Heart left ventricle (tissue), 16 donors: ENCODE data around the gene BMP5. TPM values are rescaled to one million over a fixed set of nuclear protein-coding genes. Genes with fewer than 3 reads are reported as not detected.

ENCODE experiments used
- ATAC-seq, 4 donors: fragments of 200-7000 bp; cut with Tn5 transposase; one replicate each; pipeline ENCODE4 v1.9.1; 2020 to 2022; ENCODE audit warnings: moderate library complexity in 4 of 4, mild to moderate bottlenecking in 3 of 4, moderate number of reproducible peaks in 1 of 4
- DNase-seq, 5 donors: peaks; one replicate each; pipeline ENCODE4 v3.0.0-alpha.2; 2020
- H3K27ac ChIP-seq, 12 donors: fragments of 200-600 bp; sonication (generic) in 4 of 12; one replicate each; pipeline versions ENCODE4 v1.5.0 to v1.8.0; 2016 to 2022; ENCODE audit warnings: mild to moderate bottlenecking in 2 of 12
- H3K27me3 ChIP-seq, 9 donors: fragments of 200-600 bp; sonication (generic) in 2 of 9; one replicate each; pipeline versions ENCODE4 v1.5.1 to v1.8.0; 2016 to 2022; ENCODE audit warnings: mild to moderate bottlenecking in 3 of 9
- H3K36me3 ChIP-seq, 9 donors: fragments of 200-600 bp; sonication (generic) in 2 of 9; one replicate each; pipeline versions ENCODE4 v1.5.0 to v1.8.0; 2018 to 2022; ENCODE audit warnings: mild to moderate bottlenecking in 2 of 9
- H3K4me1 ChIP-seq, 12 donors: fragments of 200-600 bp; sonication (generic) in 4 of 12; one replicate each; pipeline versions ENCODE4 v1.5.0 to v1.8.0; 2016 to 2022; ENCODE audit warnings: mild to moderate bottlenecking in 3 of 12
- H3K4me3 ChIP-seq, 12 donors: fragments of 200-600 bp; sonication (generic) in 4 of 12; one replicate each; pipeline versions ENCODE4 v1.5.0 to v1.8.0; 2017 to 2022; ENCODE audit warnings: mild to moderate bottlenecking in 9 of 12, moderate library complexity in 4 of 12
- H3K9me3 ChIP-seq, 12 donors: fragments of 200-600 bp; sonication (generic) in 4 of 12; one replicate each; pipeline versions ENCODE4 v1.5.0 to v1.8.0; 2016 to 2022; ENCODE audit warnings: mild to moderate bottlenecking in 1 of 12
- POLR2A ChIP-seq, 2 donors: fragments of 450-650 bp; IDR thresholded peaks; one replicate each; pipeline ENCODE4 v1.6.1; 2017; ENCODE audit warnings: antibody characterized with exemption in 2 of 2, mild to moderate bottlenecking in 2 of 2, moderate library complexity in 2 of 2
- WGBS, 4 donors: extraction: QIAGEN DNeasy Blood & Tissue Kit in 2 of 4; methylation state at CpG; one replicate each; pipeline versions ENCODE4 v1.1.5 to v1.1.7; 2013 to 2018; 5-methylcytosine and 5-hydroxymethylcytosine counted together
- intact Hi-C, 10 donors: fragments of 100-400 bp; cut with DNase I; formaldehyde crosslinking; loops; one replicate each; pipeline versions ENCODE4 v1.11.1 to v1.14.2; 2022
- polyA plus RNA-seq, 2 donors: library from polyadenylated mRNA; stranded (reverse); fragments of 200-250 nt; gene quantifications; one replicate each; pipeline ENCODE4 v1.2.3, GENCODE V29; 2013
- total RNA-seq, 9 donors: library from RNA; depleted of rRNA in 2 of 9; stranded (reverse); fragments of >200 nt in 2 of 9; fragmentation: NEBNext Ultra II Directional in 3 of 9; extraction: Animal tissue kit (Norgen Biotek cat#: 25700) in 3 of 9; gene quantifications; one replicate each; pipeline versions ENCODE4 v1.1.0 to v1.2.4, GENCODE V29; 2016 to 2023
- TF ChIP-seq, protein P1 (sequence below), 12 donors: fragments of 200-600 bp; sonication (generic) in 4 of 12; IDR thresholded peaks; one replicate each; pipeline versions ENCODE4 v1.5.0 to v1.8.0; 2018 to 2022; ENCODE audit warnings: antibody characterized with exemption in 12 of 12, mild to moderate bottlenecking in 5 of 12
- donor health status: ischemic (EF 13 %, LVEDD 7.1; RV severe dilation, severe dysfunction).
- donor health status: healthy with polysubstance abuse.
- donor health status: DM: no; HTN: yes; CAD: no.
- donor health status: DM: no; HTN: no; CAD: no.
- donor health status: ischemic (EF 25% LVEDD 6.9; RV normal size, moderate dysfunction).
- donor health status: ischemic (EF 25% LVEDD 5.7; RV mildly dilated, moderate dysfunction).
- donor health status: healthy.
- donor health status: DM: yes; HTN: yes; CAD: no.
- donor health status: ischemic (EF 35%, LVEDD 5.7; RV mildly dilated, moderate dysfunction).
- donor health status: nonischemic (EF 11% LVEDD 7.7; RV severe dilation, severe dysfunction).
- donor health status: DM: yes; HTN: yes; CAD: no.
- donor health status: PGD.
- donor health status: ischemic (EF 29% LVEDD 5.4; RV normal size, mild dysfunction).
- donor health status: nonischemic (EF 23%, LVEDD 6.1; RV moderate dilation, normal function).

BMP5 gene
- total and polyA plus RNA-seq, 11 donors, result 0.86 to 5.8 (median 2.2) TPM

DNA sequence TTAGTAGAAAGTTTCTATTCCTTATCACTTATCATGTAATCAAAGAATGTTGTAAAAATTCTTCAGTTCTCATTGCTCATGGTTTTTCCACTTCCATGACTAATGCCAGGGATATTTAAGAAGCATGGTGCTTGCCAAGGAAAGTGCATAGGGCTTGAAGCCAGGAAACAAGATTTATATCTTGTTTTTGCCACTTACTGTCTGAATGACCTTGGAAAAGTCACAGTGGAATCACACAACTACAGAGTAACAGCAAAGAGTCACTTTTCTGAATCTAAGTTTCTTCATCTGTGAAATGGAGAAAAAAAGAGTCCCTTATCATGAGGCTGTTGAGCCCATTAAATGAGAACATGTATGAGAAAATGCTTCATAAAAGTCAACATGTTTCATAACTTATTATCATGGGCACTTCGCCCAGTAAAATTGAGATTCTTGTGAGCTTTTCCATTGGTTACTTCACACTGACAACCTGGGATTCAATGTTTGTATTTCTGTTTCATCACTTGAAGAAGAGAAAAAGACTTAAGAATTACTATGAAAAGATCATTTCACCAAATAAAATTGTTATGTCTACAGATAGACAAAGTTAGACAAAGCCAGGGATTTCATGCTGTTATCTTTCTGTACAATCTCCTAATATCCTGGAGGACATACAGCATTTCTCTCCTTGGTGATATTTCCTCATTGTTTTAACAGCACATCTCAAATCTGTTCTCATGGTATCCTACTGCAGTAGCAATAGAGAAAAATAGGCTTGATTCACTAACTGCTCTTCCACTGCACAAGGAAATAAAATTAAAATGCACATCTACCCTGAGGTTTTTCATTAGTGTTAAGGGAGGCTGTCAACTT is 7.6 kb upstream of the BMP5 start:
- H3K4me3 ChIP-seq, result no peak overlapping the region
- TF ChIP-seq POLR2A (IDR thresholded peaks at IDR 0.05), result no peak
- TF ChIP-seq, protein P1, sequence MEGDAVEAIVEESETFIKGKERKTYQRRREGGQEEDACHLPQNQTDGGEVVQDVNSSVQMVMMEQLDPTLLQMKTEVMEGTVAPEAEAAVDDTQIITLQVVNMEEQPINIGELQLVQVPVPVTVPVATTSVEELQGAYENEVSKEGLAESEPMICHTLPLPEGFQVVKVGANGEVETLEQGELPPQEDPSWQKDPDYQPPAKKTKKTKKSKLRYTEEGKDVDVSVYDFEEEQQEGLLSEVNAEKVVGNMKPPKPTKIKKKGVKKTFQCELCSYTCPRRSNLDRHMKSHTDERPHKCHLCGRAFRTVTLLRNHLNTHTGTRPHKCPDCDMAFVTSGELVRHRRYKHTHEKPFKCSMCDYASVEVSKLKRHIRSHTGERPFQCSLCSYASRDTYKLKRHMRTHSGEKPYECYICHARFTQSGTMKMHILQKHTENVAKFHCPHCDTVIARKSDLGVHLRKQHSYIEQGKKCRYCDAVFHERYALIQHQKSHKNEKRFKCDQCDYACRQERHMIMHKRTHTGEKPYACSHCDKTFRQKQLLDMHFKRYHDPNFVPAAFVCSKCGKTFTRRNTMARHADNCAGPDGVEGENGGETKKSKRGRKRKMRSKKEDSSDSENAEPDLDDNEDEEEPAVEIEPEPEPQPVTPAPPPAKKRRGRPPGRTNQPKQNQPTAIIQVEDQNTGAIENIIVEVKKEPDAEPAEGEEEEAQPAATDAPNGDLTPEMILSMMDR (IDR thresholded peaks at IDR 0.05), result no peak
- DNase-seq (no peak), ATAC-seq (peak in 1 of 4 donors; percentile 55)
- peak overlapping the region in 9 of 12 donors; percentile 1 to 35 (median 18) for H3K27ac ChIP-seq
- no peaks in the 10 kb centered on the region for H3K27me3 ChIP-seq
- no peaks in the 10 kb centered on the region for H3K36me3 ChIP-seq
- intact Hi-C loops, result loop anchor here in 5 of 10 donors (10.0 kb wide), 2 partner anchors 268 to 438 kb away; no protein-coding TSS in a partner anchor
- H3K4me1 ChIP-seq, result peaks cover 0 to 5% (median 0%) of the 10 kb centered on the region in 12 donors
- H3K9me3 ChIP-seq, result peaks cover 0 to under 1% (median 0%) of the 10 kb centered on the region in 12 donors
- WGBS, 4 donors, result 17 to 75% (median 62%) methylated on average over 1 of the region's 1 CpG

DNA sequence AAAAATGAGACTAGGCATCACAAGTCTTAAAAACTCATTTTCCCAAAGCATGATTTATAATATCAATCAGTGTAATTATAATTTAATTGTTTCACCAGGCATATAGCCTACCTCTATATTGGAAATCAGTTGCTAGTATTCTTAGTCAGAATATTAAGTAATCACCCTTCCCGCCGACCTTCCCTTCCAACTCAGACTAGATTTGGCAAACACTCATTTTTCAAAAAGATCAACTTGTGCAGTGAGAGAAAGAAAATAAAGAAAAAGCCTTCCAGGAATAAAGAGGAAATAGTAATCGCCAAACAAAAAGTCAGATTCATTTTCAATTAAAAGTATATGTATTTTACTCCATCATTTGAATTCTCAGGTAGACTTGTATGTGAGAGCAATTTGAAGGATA is 1.9 kb upstream of the BMP5 start:
- no peaks in the 10 kb centered on the region for H3K4me1 ChIP-seq
- no peaks in the 10 kb centered on the region for H3K36me3 ChIP-seq
- peak overlapping the region in 2 of 12 donors; percentile 12 to 15 for H3K27ac ChIP-seq
- H3K27me3 ChIP-seq, result peaks cover 0 to 3% (median 0%) of the 10 kb centered on the region in 9 donors
- H3K4me3 ChIP-seq, result peak overlapping the region in 1 of 12 donors; percentile 8
- 47 to 63% (median 54%) methylated on average over 3 of the region's 3 CpGs for whole genome bisulfite sequencing, 4 donors
- TF ChIP-seq, protein P1 (IDR thresholded peaks at IDR 0.05), result no peak
- TF ChIP-seq POLR2A (IDR thresholded peaks at IDR 0.05), result no peak
- intact Hi-C loops, result loop anchor here in 1 of 10 donors (10.0 kb wide), 2 partner anchors 78 to 302 kb away; partner anchors contain the start of gene HMGCLL1
- DNase-seq (no peak), ATAC-seq (no peak)
- no peaks in the 10 kb centered on the region for H3K9me3 ChIP-seq

DNA sequence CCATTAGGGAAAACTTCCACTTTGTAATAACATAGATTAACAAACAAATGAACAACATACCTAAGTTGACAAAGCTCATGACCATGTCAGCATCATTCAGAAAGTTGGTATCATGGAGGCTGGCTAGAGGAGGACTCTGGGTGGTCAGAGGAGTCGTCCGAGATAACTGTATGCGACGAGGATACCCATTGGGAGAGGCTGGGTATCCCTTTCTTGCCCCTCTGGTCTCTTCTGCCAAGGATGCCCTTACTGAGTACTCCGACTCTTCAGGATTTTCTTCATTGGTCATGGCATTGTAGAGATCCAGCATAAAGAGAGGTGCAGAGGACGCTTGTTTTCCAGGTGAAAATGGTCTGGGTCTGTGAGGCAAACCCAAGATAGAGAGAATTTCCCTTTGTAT is 1.1 kb downstream of the BMP5 start:
- DNase-seq (no peak), ATAC-seq (no peak)
- no peaks in the 10 kb centered on the region for H3K9me3 ChIP-seq
- no peaks in the 10 kb centered on the region for H3K36me3 ChIP-seq
- H3K27me3 ChIP-seq, result peaks cover 0 to 3% (median 0%) of the 10 kb centered on the region in 9 donors
- TF ChIP-seq, protein P1 (IDR thresholded peaks at IDR 0.05), result no peak
- H3K4me1 ChIP-seq, result no peaks in the 10 kb centered on the region
- WGBS, 4 donors, result 36 to 46% (median 41%) methylated on average over 6 of the region's 6 CpGs
- intact Hi-C loops, result loop anchor here in 1 of 10 donors (10.0 kb wide), 2 partner anchors 80 to 300 kb away; partner anchors contain the start of gene HMGCLL1
- H3K4me3 ChIP-seq, result peak overlapping the region; percentile 6 to 52 (median 34)
- H3K27ac ChIP-seq, result peak overlapping the region in 9 of 12 donors; percentile 4 to 59 (median 40)

DNA sequence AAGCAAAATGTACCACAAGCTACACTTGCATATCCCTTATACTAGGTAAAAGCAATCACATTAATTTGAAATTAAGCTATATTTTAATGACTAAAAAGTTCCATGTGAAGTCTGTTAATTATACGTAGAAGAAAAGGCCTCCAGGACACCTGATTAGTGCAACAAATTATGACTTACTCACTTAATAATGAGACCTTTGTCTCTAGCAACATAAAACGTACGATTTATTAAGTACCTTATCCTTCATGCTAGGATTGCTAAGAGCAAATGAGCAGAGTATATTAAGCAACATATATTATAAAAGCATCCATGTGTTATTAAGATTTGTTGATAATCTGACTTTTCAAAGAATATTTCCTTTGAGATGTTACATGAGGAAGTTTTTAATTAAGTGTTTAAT is 2.5 kb downstream of the BMP5 start:
- Histone ChIP-seq H3K9me3 (no peaks in the 10 kb centered on the region), H3K4me1 (no peaks in the 10 kb centered on the region), H3K4me3 (peak overlapping the region in 10 of 12 donors; percentile 14 to 52 (median 36)), H3K27ac (peak overlapping the region in 1 of 12 donors; percentile 7), H3K27me3 (peaks cover 0 to 3% (median 0%) of the 10 kb centered on the region in 9 donors), H3K36me3 (no peaks in the 10 kb centered on the region)
- TF ChIP-seq POLR2A (IDR thresholded peaks at IDR 0.05), result no peak
- TF ChIP-seq, protein P1 (IDR thresholded peaks at IDR 0.05), result no peak
- DNase-seq, result no peak
- intact Hi-C loops, result loop anchor here in 1 of 10 donors (10.0 kb wide), 2 partner anchors 82 to 298 kb away; partner anchors contain the start of gene HMGCLL1
- WGBS, 4 donors, result 32 to 60% (median 43%) methylated on average over 3 of the region's 3 CpGs
- no peak for ATAC-seq
